ENCODE results near the gene DBT. TPM values are rescaled to one million over a fixed set of nuclear protein-coding genes. Genes with fewer than 3 reads are reported as not detected.

The DBT gene
- polyA plus RNA-seq, 1 of the 3 experiments (the other 2 are of a cell fraction) = 2.0 TPM

GRCh38 chr1:100178091-100178490 lies 71.5 kb downstream of the DBT start, which contains the start of gene LRRC39:
Gene LRRC39, minus strand, starts transcription at chr1:100178256. Its CDS starts 9,740 bp downstream, at chr1:100168516.
- ChIA-PET CTCF (interaction anchor here (1.2 kb wide), 1 partner anchor 14 kb away, joined by 3 read pairs; no protein-coding TSS in a partner anchor), POLR2A (no interaction called here)
- H3K9me2 ChIP-seq = no peaks in the 10 kb centered on the region
- 77% methylated on average over 5 of the region's 5 CpGs for WGBS (ENCODE audit: low lambda C conversion rate)
- H2AFZ ChIP-seq (ENCODE audit: low read depth) = no peak within 1 kb of the TSS
- no peak within 1 kb of the TSS for H3K4me2 ChIP-seq
- H3K9me3 ChIP-seq = no peaks in the 10 kb centered on the region
- DNase-seq = no peak
- no peak within 1 kb of the TSS for H3K27ac ChIP-seq (ENCODE audit: low read depth in 2 of 2, low read length in 1 of 2)
- H3K79me2 ChIP-seq (ENCODE audit: insufficient read depth) = no peaks in the 10 kb centered on the region
- TF ChIP-seq SIN3A (IDR thresholded peaks at IDR 0.05; ENCODE audit: borderline replicate concordance, low read depth, low read length) (no peak), SMC3 (IDR thresholded peaks at IDR 0.05; ENCODE audit: low read depth, low read length) (no peak), USF1 (IDR thresholded peaks at IDR 0.05; ENCODE audit: borderline replicate concordance, low read depth) (no peak), MEF2A (IDR thresholded peaks at IDR 0.05; ENCODE audit: borderline replicate concordance, low read depth) (no peak), TEAD4 (IDR thresholded peaks at IDR 0.05; ENCODE audit: borderline replicate concordance, insufficient read depth) (no peak), FOSL2 (IDR thresholded peaks at IDR 0.05; ENCODE audit: borderline replicate concordance, low read depth) (no peak), GABPA (IDR thresholded peaks at IDR 0.05; ENCODE audit: low read depth) (no peak), REST (IDR thresholded peaks at IDR 0.05; ENCODE audit: low read depth, low read length) (no peak), FOXM1 (IDR thresholded peaks at IDR 0.05; ENCODE audit: low read depth) (no peak), FOXJ3 (CRISPR knock-in tag; IDR thresholded peaks at IDR 0.05) (no peak), IRF3 (IDR thresholded peaks at IDR 0.05; ENCODE audit: low read depth, low read length) (no peak), GATA2 (CRISPR knock-in tag; IDR thresholded peaks at IDR 0.05) (no peak), CHD2 (IDR thresholded peaks at IDR 0.05; ENCODE audit: low read length, partially characterized antibody) (no peak), ZBTB33 (IDR thresholded peaks at IDR 0.05; ENCODE audit: borderline replicate concordance, low read depth) (no peak), EP300 (IDR thresholded peaks at IDR 0.05; ENCODE audit: borderline replicate concordance in 1 of 2, low read depth in 1 of 2, low read length in 1 of 2) (no peak), RXRA (IDR thresholded peaks at IDR 0.05; ENCODE audit: borderline replicate concordance, low read depth) (no peak)
- no peaks in the 10 kb centered on the region for H4K20me1 ChIP-seq (ENCODE audit: insufficient read depth)
- H3K4me1 ChIP-seq (ENCODE audit: control insufficient read depth in 1 of 2, insufficient read depth in 2 of 2, low read depth in 1 of 2, low read length in 1 of 2) = no peaks in the 10 kb centered on the region
- no peaks in the 10 kb centered on the region for H3K36me3 ChIP-seq (replicated peaks in 1 of 2; ENCODE audit: control insufficient read depth in 1 of 2, insufficient read depth in 2 of 2, low read length in 1 of 2)
- no peaks in the 10 kb centered on the region for H3F3A ChIP-seq (replicated peaks; ENCODE audit: insufficient read depth)
- H3K4me3 ChIP-seq (ENCODE audit: low read depth in 2 of 2, low read length in 1 of 2) = no peak within 1 kb of the TSS
- H3K9ac ChIP-seq = no peak within 1 kb of the TSS
- H3K27me3 ChIP-seq (ENCODE audit: insufficient read depth) = no peaks in the 10 kb centered on the region

Data from SK-N-SH (cell line).